ENCODE data around the gene MEPCE.
"Not testable (repeated sequence)": the region's sequence is repeated elsewhere in the genome, so short reads cannot be mapped to it uniquely, and the experiment has no call there.

DNA sequence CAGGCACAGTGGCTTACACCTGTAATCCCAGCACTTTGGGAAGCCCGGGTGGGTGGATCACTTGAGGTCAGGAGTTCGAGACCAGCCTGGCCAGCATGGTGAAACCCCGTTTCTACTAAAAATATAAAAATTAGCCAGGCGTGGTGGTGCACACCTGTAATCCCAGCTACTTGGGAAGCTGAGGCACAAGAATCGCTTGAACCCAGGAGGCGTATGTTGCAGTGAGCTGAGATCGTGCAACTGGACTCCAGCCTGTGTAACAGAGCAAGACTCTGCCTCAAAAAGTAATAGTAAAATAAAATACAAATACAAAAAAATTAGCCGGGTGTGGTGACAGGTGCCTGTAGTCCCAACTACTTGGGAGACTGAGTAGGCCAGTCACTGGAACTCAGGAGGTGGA, 9.1 kb downstream of the MEPCE start:
- not testable (repeated sequence) for TF ChIP-seq CTCF, POLR2A, EP300 (IDR thresholded peaks at IDR 0.05)

Measured in stomach (tissue), 4 donors.